ENCODE measurements around the gene DNAJB6.

- TF ChIP-seq, protein P1, sequence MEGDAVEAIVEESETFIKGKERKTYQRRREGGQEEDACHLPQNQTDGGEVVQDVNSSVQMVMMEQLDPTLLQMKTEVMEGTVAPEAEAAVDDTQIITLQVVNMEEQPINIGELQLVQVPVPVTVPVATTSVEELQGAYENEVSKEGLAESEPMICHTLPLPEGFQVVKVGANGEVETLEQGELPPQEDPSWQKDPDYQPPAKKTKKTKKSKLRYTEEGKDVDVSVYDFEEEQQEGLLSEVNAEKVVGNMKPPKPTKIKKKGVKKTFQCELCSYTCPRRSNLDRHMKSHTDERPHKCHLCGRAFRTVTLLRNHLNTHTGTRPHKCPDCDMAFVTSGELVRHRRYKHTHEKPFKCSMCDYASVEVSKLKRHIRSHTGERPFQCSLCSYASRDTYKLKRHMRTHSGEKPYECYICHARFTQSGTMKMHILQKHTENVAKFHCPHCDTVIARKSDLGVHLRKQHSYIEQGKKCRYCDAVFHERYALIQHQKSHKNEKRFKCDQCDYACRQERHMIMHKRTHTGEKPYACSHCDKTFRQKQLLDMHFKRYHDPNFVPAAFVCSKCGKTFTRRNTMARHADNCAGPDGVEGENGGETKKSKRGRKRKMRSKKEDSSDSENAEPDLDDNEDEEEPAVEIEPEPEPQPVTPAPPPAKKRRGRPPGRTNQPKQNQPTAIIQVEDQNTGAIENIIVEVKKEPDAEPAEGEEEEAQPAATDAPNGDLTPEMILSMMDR (conservative IDR thresholded peaks at IDR 0.05): no peak
- no peak for TF ChIP-seq ZFX (IDR thresholded peaks at IDR 0.05)
These were observed 75.8 kb downstream of the DNAJB6 start for GRCh38 chr7:157412491-157413180.

All from C4-2B (cell line).